Measurements from ENCODE around the gene TBKBP1. TPM values are rescaled to one million over a fixed set of nuclear protein-coding genes. Genes with fewer than 3 reads are reported as not detected.
A peak's percentile ranks its signal among the peaks of the same experiment; 100 is the strongest.

Gene TBKBP1
- total RNA-seq, 2 experiments from 2014 or later, result 8.0 to 8.9 TPM

GRCh38 chr17:47684535-47685193, 9.3 kb upstream of the TBKBP1 start:
- POLR2A ChIA-PET, result no interaction called here
- ATAC-seq (ENCODE audit: low read depth), result no peak
- Mint-ChIP-seq H3K27ac (peak overlapping the region; percentile 56), H3K4me3 (no peak overlapping the region), H3K36me3 (peaks cover 42% of the 10 kb centered on the region), H3K27me3 (no peaks in the 10 kb centered on the region), H3K9me3 (no peaks in the 10 kb centered on the region), H3K4me1 (peaks cover 8% of the 10 kb centered on the region)
- no peak for DNase-seq

GRCh38 chr17:47685556-47686275, 8.2 kb upstream of the TBKBP1 start:
- H3K36me3 Mint-ChIP-seq, result peaks cover 35% of the 10 kb centered on the region
- POLR2A ChIA-PET, result interaction anchor here (0.6 kb wide), 1 partner anchor 65 kb away, joined by 3 read pairs; no protein-coding TSS in a partner anchor
- ATAC-seq (ENCODE audit: low read depth) (no peak), DNase-seq (no peak)
- H3K27me3 Mint-ChIP-seq, result no peaks in the 10 kb centered on the region
- H3K4me3 Mint-ChIP-seq, result no peak overlapping the region
- H3K27ac Mint-ChIP-seq, result no peak overlapping the region
- peaks cover 6% of the 10 kb centered on the region for H3K4me1 Mint-ChIP-seq
- H3K9me3 Mint-ChIP-seq, result no peaks in the 10 kb centered on the region

GRCh38 chr17:47686276-47686635, 7.7 kb upstream of the TBKBP1 start:
- no peaks in the 10 kb centered on the region for H3K9me3 Mint-ChIP-seq
- DNase-seq (no peak), ATAC-seq (ENCODE audit: low read depth) (no peak)
- no peak overlapping the region for H3K27ac Mint-ChIP-seq
- H3K27me3 Mint-ChIP-seq, result no peaks in the 10 kb centered on the region
- peaks cover 32% of the 10 kb centered on the region for H3K36me3 Mint-ChIP-seq
- no peak overlapping the region for H3K4me3 Mint-ChIP-seq
- POLR2A ChIA-PET, result interaction anchor here (0.6 to 2.1 kb wide), 2 partner anchors 36 to 64 kb away, joined by 3 to 8 read pairs; partner anchors contain the start of gene KPNB1
- peaks cover 6% of the 10 kb centered on the region for H3K4me1 Mint-ChIP-seq

- Mint-ChIP-seq H3K4me3 (no peak overlapping the region), H3K27ac (no peak overlapping the region), H3K4me1 (peaks cover 6% of the 10 kb centered on the region), H3K27me3 (no peaks in the 10 kb centered on the region), H3K9me3 (no peaks in the 10 kb centered on the region), H3K36me3 (peaks cover 30% of the 10 kb centered on the region)
- POLR2A ChIA-PET, result interaction anchor here (0.6 to 2.1 kb wide), 4 partner anchors 8 to 687 kb away, joined by 3 to 8 read pairs (median 3); partner anchors contain the start of gene KPNB1
- no peak for ATAC-seq (ENCODE audit: low read depth)
- no peak for DNase-seq
Measured at GRCh38 chr17:47686664-47687327, 7.2 kb upstream of the TBKBP1 start.

- ATAC-seq (ENCODE audit: low read depth) (no peak), DNase-seq (no peak)
- Mint-ChIP-seq H3K27me3 (no peaks in the 10 kb centered on the region), H3K4me3 (no peak overlapping the region), H3K27ac (no peak overlapping the region), H3K4me1 (peaks cover 7% of the 10 kb centered on the region), H3K36me3 (peaks cover 25% of the 10 kb centered on the region), H3K9me3 (no peaks in the 10 kb centered on the region)
- POLR2A ChIA-PET, result interaction anchor here (0.7 to 2.1 kb wide), 3 partner anchors 8 to 687 kb away, joined by 3 to 8 read pairs (median 3); partner anchors contain the start of gene KPNB1
Measured at GRCh38 chr17:47687328-47687690, 6.7 kb upstream of the TBKBP1 start.

- ATAC-seq (ENCODE audit: low read depth), result peak; percentile 35
- peaks cover 11% of the 10 kb centered on the region for H3K4me1 Mint-ChIP-seq
- no peak overlapping the region for H3K27ac Mint-ChIP-seq
- H3K9me3 Mint-ChIP-seq, result no peaks in the 10 kb centered on the region
- DNase-seq, result no peak
- H3K27me3 Mint-ChIP-seq, result peaks cover 3% of the 10 kb centered on the region
- H3K36me3 Mint-ChIP-seq, result peaks cover 23% of the 10 kb centered on the region
- no peak overlapping the region for H3K4me3 Mint-ChIP-seq
- POLR2A ChIA-PET, result interaction anchor here (0.8 to 2.1 kb wide), 3 partner anchors 9 to 38 kb away, joined by 3 to 8 read pairs (median 4); partner anchors contain the start of gene KPNB1
Measured at GRCh38 chr17:47687748-47688147, 6.2 kb upstream of the TBKBP1 start.

GRCh38 chr17:47690121-47690520, 3.8 kb upstream of the TBKBP1 start:
- Mint-ChIP-seq H3K27me3 (peaks cover 4% of the 10 kb centered on the region), H3K4me3 (no peak overlapping the region), H3K9me3 (no peaks in the 10 kb centered on the region), H3K36me3 (peaks cover 11% of the 10 kb centered on the region), H3K27ac (no peak overlapping the region), H3K4me1 (peaks cover 18% of the 10 kb centered on the region)
- ATAC-seq (ENCODE audit: low read depth), result no peak
- no peak for DNase-seq
- POLR2A ChIA-PET, result interaction anchor here (0.7 kb wide), 1 partner anchor 11 kb away, joined by 3 read pairs; no protein-coding TSS in a partner anchor

- ATAC-seq (ENCODE audit: low read depth), result no peak
- no peak overlapping the region for H3K27ac Mint-ChIP-seq
- POLR2A ChIA-PET, result interaction anchor here (0.6 to 3.9 kb wide), 3 partner anchors 41 to 43 kb away, joined by 3 to 19 read pairs (median 5); partner anchors contain the start of gene TBX21
Measured at GRCh38 chr17:47692137-47692894, 1.6 kb upstream of the TBKBP1 start.

GRCh38 chr17:47692895-47693730, 848 bp upstream of the TBKBP1 start:
- no peaks in the 10 kb centered on the region for H3K9me3 Mint-ChIP-seq
- peak overlapping the region; percentile 87 for H3K4me3 Mint-ChIP-seq
- H3K27ac Mint-ChIP-seq, result peak overlapping the region; percentile 80
- H3K36me3 Mint-ChIP-seq, result no peaks in the 10 kb centered on the region
- DNase-seq (no peak), ATAC-seq (ENCODE audit: low read depth) (no peak)
- H3K4me1 Mint-ChIP-seq, result peaks cover 20% of the 10 kb centered on the region
- POLR2A ChIA-PET, result interaction anchor here (0.6 to 3.9 kb wide), 4 partner anchors 17 to 43 kb away, joined by 3 to 19 read pairs (median 4); partner anchors contain the start of gene TBX21
- H3K27me3 Mint-ChIP-seq, result peaks cover 6% of the 10 kb centered on the region

More at GRCh38 chr17:47692137-47692894, 1.6 kb upstream of the TBKBP1 start:
- Mint-ChIP-seq H3K27me3 (peaks cover 6% of the 10 kb centered on the region), H3K4me1 (peaks cover 20% of the 10 kb centered on the region), H3K4me3 (peak overlapping the region; percentile 87), H3K36me3 (no peaks in the 10 kb centered on the region), H3K9me3 (no peaks in the 10 kb centered on the region)
- no peak for DNase-seq

- Mint-ChIP-seq H3K27ac (peak overlapping the region; percentile 78), H3K36me3 (no peaks in the 10 kb centered on the region), H3K4me1 (peaks cover 27% of the 10 kb centered on the region), H3K9me3 (no peaks in the 10 kb centered on the region), H3K27me3 (peaks cover 6% of the 10 kb centered on the region), H3K4me3 (peak overlapping the region; percentile 87)
- DNase-seq (peak; percentile 57), ATAC-seq (ENCODE audit: low read depth) (peak; percentile 22)
- POLR2A ChIA-PET, result interaction anchor here (0.6 to 3.9 kb wide), 2 partner anchors 38 to 217 kb away, joined by 4 to 19 read pairs; partner anchors contain the start of gene TBX21
Measured at GRCh38 chr17:47694581-47695428, 844 bp downstream of the TBKBP1 start.
